GM21529 (cell line): ENCODE results near the gene FOXA3.

Source experiments
- ATAC-seq: cut with Tn5 transposase; IDR thresholded peaks from one replicate; pipeline ENCODE4 v1.9.1; 2021; ENCODE audit not compliant: unreplicated experiment

The FOXA3 gene

DNA sequence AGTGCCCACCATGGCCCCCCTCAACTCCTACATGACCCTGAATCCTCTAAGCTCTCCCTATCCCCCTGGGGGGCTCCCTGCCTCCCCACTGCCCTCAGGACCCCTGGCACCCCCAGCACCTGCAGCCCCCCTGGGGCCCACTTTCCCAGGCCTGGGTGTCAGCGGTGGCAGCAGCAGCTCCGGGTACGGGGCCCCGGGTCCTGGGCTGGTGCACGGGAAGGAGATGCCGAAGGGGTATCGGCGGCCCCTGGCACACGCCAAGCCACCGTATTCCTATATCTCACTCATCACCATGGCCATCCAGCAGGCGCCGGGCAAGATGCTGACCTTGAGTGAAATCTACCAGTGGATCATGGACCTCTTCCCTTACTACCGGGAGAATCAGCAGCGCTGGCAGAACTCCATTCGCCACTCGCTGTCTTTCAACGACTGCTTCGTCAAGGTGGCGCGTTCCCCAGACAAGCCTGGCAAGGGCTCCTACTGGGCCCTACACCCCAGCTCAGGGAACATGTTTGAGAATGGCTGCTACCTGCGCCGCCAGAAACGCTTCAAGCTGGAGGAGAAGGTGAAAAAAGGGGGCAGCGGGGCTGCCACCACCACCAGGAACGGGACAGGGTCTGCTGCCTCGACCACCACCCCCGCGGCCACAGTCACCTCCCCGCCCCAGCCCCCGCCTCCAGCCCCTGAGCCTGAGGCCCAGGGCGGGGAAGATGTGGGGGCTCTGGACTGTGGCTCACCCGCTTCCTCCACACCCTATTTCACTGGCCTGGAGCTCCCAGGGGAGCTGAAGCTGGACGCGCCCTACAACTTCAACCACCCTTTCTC lies 8.2 kb downstream of the FOXA3 start:
- no peak for ATAC-seq

DNA sequence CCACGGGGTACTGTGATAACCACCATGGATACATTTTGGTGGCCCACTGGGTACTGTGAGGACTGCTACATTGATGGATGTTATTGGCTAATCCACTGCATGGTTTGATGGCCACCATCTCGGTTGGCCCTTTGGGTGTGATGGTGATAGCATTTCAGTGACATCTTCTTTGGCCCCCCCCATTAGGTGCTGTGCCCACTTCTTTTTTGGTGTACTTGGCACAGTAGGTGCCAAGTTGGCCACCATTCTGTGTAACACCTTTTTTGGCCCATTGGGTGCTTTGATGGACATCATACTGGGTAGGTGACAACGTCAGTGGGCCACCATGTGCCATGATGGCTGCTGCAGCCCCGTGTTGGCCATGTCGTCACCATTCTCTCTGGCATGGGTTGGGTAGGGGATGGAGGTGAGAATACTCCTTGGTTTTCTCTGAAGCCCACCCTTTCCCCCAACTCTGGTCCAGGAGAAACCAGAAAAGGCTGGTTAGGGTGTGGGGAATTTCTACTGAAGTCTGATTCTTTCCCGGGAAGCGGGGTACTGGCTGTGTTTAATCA lies 9.2 kb downstream of the FOXA3 start:
- no peak for ATAC-seq

DNA sequence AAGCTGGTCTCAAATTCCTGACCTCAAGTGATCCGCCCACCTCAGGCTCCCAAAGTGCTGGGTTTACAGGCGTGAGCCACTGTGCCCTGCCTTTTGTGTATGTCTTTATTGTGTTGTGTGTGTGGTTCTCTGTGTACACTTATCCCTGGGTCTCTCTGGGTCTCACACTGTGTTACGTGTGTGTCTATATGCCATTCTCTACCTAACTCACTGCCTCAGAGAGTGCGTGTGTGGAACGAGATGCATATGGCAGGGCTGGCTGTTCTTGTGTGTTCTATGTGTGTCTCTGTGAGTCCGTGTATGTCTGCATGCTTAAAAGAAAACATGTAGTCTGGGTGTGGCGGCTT lies 10.5 kb downstream of the FOXA3 start:
- ATAC-seq, result no peak

DNA sequence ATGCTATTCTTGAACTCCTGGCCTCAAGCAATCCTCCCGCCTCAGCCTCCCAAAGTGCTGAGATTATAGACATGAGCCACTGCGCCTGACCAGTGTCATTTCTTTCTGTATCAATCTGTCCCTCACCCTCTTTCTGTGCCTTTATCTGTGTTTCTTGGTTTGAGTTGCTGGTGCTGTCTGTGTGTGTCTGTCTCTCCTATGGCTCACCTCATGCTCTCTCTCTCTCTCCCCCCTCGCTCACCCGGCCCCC lies 12.0 kb downstream of the FOXA3 start:
- no peak for ATAC-seq

DNA sequence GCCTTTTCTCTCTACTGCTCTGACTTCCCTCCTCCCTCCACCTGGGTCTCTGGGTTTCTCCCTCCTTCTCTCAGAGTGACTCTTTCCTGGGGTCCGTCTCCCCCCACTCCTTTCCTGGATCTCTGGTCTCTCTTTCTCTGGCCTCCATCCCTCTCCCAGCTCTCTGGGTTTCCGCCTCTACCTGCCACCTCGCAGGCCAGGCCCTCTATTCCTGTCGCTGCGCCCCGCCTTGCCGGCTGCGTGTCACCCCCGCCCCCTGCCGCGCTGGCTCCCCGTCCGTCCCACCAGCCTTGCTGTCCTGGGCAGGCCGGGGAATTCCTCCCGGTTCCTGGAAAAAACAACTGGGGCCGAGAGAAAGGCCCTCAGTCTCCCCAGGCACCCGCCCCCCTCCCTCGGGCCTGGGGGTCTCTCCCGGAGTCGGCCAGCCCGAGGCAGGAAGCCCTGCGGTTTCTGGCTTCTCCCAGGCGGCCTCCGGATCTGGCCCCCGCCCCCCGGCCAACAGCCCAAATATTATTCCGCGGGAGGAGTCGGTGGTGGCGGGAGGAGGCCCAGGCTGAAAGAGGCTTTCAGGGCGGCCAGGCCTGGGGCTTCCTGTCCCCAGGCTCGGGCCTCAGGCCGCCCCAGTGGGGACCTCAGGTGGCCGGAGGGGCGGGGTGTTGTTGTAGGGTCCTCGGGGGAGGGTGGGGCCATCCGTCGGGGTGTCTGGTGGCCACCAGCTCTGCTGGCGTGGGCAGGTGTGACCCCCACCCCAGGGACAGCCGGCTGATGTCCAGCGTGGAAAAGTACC lies 12.5 kb downstream of the FOXA3 start:
- ATAC-seq, result no peak

DNA sequence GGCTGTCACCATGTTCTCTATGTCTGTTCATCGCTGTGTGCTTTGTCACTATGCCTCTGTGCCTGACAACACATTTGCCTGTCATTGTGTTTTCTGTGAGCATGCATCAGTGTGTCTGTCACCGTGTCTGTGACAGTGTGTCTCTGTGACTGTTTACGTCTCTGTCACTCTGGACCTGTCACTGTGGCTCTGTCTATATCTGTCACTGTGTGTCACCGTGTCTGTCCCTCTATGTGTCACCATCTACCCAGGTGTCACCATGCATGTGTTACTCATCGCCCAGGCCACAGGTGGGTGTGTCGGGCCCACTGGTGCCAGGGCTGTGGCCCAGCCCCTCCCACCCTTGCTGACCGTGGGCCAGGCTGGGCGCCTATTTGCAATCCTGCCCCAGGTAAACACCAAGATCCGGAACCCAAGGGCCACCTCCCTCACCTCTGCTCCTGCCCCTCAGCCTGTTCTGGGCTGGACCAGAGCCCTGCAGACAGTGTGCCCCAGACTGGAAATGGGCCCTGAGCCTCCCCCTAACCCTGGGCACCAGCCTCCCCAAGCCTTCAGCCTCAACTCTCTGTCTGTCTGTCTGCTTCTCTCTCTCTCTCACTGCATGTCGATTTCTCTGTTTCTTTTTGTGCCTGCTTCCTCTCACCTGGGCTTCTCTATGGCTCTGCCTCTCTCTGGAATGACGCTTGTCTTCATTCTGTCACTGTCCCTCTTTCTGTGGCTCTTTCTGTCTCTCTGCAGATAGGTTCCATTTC lies 14.1 kb downstream of the FOXA3 start:
- ATAC-seq, result no peak

DNA sequence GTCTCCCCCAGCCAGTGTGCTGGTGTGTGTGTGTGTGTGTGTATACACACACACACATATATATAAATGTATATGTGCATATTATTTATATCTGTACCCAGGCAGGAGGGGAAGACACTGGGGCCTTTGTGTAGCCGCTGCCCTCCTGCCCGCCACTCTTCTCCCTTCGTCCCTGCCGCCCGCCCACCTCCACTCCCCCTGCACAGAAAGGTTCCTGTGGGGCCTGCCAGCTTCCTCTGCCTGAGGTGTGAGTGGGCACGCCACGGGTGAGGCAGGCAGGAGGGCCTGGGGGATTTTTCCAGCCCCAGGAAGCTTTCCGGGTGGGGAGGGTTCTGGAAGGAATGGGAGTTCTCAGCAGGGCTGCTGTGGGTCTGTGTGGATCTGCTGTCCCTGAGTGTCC lies 14.9 kb downstream of the FOXA3 start:
- ATAC-seq, result no peak

DNA sequence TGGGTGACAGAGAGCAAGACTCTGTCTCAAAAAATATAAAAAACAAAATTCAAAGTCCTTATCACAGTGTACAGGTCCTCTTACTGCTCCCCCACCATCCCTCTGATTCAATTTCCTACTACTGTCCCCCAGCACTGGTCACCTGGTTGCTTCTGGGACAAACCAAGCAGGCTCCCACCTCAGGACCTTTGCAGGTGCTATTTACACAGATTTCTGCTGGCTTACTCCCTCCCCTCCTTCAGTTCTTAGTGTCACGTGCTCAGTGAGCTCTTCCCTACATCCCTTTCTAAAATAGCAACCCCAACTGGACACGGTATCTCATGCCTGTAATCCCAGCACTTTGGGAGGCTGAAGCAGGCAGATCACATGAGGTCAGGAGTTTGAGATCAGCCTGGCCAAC lies 15.8 kb downstream of the FOXA3 start:
- no peak for ATAC-seq

DNA sequence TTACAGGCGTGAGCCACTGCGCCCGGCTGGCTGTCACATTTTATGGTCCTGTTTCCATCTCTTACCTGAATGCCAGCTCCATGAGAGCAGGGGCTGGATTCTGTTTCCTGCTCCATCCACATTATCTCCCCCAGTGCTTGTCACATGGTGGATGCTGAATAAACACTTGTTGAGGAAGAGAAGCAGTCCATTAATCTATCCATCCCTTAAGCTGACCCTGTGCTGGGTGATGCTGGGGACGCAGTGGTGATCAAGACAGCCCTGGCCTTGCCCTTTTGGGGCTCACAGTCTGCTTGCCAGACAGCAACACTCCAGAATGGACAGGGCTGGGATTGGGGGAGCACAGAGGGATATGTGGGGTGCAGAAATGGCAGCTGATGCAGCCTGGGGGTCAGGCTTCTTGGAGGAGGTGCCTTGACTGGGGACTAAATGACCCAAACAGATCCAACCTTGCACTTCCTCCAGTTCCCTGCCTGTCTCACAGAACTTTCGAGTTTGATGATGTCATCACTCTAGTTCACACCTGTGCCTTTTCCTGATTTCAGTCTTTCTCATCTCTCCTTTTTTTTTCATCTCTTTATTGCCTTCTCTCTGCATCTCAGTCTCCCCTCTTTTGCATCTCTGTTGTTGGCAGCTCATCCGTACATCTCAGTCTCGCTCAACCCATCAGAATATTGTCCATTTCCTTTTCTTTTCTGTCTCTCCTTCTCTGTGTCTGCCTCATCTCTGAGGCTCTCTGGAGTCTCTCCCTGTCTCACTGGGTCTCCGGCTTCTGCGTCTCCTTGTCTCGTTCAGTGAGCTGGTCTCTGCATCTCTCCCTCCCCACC lies 17.2 kb downstream of the FOXA3 start:
- no peak for ATAC-seq

DNA sequence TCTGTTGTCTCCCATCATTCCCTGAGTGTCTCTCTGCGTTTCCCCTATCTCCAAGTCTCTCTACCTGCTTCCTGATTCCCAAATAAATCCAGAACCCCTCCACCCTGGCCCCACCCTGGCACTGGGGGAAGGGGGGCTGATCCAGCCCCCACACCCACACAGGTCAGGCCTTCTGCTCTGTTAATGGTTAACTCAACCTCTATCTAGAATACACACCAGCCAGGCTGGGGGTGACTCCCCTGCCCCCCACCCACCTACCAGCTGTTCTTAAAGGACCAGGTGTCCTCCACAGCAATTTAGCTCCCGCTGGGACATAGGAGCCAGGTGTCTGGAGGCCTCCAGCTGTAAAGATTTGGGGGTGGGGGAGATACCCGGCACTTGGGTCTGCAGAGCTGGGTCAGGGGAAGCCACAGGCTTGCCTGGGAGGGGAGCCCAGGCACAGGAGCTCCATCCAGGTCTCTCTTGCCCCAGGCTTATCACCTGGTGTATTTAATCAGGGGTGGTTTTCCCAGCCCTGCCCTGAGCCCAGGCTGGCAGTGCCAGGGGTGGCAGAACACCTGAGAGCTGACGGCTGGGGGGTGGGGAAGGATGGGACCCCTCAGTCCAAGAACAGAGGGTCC lies 17.9 kb downstream of the FOXA3 start:
- no peak for ATAC-seq

DNA sequence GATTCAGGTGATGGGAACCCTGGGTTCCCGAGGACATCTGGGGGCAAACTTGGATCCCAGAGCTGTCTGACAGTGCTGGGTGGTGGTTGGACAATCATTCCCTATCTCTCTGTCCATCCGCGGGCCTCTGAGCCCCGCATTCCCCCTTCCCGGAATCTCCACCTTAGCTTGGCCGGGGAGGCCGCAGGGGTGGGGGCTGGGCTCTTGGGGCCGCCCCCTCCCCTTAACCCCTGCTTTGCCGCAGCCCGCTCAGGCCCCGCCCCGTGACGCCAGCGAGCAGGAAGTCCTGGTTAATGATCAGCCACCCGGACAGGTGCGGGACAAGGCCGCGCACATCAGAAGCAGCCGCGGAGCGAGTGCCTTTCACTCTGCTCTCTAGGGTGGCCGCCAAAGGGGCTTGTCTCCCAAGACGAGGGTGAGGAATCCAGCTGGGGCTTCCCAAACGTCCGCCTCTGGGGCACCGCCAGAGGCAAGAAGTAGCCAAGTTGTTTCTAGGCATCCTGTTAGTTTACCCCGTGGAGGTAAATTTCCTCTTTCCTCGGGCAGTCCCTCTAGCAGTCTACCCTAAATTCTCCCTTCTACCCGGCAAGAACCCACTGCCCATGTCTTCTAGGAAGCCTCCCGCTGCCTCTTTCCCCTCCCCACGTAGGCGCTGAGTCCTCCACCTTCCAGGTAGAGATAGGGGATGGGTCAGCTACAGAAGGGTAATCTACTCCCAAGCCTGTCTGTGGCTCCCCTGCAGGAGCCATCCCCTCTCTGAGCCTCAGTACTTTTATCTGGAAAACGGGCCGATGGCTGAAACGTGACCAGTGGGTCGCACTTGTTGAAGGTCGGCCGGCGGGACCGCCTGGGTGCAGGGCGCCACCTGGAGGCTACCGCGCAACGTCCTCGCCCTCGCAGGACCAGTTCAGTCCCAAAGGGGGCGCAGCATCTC lies 18.8 kb downstream of the FOXA3 start:
- no peak for ATAC-seq

DNA sequence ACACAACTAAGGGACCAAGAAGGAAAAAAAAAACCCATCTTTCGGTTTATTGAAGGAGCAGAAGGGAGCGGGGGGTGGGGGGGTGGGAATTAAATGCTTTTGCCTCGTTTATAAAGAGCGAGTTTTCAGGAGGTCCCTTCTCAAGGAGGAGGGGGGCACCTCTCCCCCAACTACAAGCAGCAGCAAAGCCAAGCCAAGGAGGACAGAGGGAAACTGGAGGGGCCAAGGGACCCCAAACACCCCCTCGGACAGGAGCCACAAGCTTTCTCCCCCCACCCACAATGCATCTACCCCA lies 19.4 kb downstream of the FOXA3 start:
- ATAC-seq, result no peak

DNA sequence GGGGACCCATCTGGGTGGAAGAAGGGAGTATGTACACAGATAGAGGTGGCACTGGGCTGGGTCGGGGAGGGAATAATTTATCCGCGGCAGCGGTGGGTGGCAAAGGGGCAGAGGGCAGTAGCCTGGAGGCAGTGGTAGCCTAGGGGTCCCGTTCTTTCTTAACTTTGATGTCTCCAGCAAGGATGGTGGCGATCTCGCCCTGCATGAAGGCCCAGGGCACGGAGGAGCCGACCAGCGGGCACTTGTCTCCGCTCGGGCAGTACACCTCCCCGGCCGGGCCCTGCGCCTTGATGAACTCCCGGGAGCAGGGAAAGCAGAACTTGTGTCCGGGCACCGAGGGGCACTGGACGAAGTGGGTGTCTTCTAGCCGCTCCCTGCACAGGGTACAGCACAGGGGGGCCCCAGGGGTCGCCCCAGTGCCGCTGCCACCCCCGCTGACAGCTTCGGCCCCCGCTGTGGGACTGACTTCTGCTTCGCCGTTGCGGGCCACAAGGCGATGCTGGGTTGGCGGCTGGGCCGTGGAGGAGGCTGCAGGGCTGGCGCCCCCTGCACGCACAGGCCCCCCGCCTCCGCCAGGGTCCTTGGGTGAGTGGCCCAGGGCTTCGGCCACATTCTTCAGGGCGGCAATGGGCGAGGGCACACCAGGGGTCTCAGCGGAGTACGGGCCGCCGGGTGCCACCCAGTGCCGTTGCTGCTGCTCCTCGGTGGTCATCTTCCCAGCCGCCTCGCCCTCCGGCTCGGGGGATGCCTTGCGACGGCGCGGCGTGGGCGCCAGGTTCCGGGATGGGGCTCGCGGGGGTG lies 20.0 kb downstream of the FOXA3 start:
- no peak for ATAC-seq

DNA sequence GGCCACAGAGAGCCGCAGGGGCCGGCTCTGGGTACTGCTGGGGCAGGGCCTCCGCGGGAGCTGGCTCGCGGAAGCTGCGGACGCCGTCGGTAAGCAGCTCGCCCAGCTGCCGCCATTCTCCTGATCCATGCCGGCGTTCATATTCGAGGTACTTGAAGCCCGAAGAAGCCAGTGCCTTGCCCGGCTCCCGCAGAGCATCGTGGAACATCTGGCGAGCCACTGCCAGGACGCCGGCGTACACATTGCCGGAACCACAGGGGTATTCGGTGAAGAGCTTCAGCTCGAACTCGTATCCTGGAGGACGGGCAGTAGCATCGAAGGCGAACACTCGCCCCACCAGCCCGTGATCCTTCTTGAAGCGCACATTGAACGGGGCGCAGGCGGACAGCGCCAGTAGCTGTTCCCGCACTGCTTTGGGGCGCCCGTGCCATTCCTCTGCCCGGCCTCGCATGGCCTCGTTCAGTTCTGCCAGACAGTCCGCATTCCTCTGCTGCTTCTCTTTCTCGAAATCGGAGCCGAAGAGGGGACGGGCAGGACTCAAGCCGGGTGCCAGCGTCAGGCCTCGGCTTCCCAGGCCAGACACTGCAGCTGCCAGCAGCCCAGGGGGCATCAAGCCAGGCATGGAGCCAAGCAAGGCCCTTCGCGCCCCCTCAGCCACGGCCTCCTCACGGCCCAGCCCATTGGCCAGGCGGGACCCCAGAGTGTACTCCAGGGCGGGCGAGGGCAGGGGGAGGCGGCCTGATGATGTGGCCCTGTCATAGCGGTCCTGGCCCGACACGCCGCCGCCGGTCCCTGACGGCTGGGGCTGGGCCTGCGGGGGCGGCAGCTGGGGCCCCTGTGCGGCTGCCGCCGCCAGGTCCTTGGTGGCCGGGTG lies 20.8 kb downstream of the FOXA3 start:
- ATAC-seq, result peak; percentile 3

DNA sequence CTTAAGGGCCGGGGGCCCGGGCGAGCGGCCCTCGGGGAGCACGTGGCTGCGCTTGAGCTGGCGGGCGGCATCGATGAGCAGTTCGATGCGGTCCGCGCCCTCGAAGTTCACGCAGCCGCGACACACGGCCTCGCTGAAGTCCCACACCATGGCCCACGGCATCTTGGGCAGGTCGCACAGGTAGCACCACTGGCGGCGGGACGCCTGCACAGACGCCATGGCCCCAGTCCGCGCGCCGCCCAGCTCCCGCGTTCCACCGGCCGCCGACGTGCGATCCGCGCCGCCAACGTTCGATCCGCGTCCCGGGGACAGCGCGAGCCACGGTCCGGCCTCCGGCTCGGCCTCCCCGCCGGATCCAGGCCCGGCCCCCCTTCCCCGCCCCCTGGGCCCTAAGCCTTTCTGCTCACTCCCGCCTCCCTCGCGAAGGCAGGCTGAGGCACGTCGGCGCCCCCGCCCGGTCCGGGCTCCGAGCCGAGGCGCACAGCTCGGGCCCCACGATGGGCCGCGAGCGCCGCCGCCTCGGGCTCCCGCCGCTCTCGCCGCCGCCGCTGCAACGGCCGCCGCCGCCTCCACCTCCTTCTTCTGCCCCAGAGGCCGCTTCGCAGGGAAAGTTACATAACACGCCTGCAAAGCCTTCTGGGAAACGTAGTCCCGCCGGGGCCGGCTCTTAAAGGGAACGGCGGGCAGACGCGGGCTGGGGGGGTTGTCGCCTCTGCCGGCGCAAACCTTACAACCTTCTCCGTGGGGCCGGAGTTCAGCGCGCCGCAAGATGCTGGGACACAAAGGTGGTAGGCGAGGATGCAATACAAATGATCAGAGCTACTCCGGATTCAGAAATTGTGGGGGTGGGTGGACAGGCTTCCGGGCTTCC lies 21.7 kb downstream of the FOXA3 start, which contains the start of gene IRF2BP1:
Gene IRF2BP1 (minus strand): TSS at position 586 of the 871 bp plus-strand sequence. CDS start 367 bp downstream, at position 219.
- peak; percentile 40 for ATAC-seq

DNA sequence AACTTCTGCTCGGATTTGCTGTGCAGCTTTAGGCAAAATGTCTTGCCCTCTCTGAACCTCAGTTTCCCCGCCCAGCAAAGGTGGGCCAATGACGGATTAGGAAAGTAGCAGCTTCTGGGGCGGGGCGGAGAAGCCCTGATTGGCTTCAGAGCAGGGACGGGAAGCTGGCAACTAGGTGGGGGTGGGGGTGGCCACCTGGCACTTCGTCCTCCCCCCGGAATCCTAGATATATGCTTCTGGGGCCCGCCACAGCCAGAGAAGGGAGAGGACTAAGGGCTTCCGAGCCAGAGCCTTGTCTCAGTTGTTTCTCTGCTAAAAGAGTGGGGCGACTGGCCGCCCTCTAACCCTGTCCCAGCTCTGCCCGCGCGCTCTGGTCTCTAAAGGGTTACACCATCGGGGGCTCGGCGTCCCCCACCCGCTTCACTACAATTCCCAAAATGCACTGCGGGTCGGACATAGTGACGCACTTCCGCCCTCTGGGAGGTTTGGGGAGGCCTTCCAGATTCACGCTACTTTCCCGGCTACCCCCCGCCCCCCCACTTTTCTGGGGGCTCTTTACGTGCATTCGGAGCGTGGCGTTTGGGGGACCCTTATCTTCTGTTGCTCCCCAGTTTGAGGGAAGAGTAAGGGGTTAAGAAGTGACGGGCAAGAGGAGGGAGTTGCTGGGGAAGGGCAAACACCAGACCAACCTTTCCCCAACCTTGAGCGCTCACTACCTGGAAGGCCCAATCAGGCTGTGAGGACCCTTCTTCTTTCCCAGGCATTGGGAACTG lies 22.5 kb downstream of the FOXA3 start:
- ATAC-seq, result peak; percentile 52
